Heart left ventricle (tissue), 16 donors: ENCODE measurements around the gene ZDHHC5. TPM values are rescaled to one million over a fixed set of nuclear protein-coding genes. Genes with fewer than 3 reads are reported as not detected.

Source experiments
- ATAC-seq, 4 donors: fragments of 200-7000 bp; cut with Tn5 transposase; one replicate each; pipeline ENCODE4 v1.9.1; 2020 to 2022; ENCODE audit warnings: moderate library complexity in 4 of 4, mild to moderate bottlenecking in 3 of 4, moderate number of reproducible peaks in 1 of 4
- DNase-seq, 5 donors: peaks; one replicate each; pipeline ENCODE4 v3.0.0-alpha.2; 2020
- H3K27ac ChIP-seq, 12 donors: fragments of 200-600 bp; sonication (generic) in 4 of 12; one replicate each; pipeline versions ENCODE4 v1.5.0 to v1.8.0; 2016 to 2022; ENCODE audit warnings: mild to moderate bottlenecking in 2 of 12
- H3K27me3 ChIP-seq, 9 donors: fragments of 200-600 bp; sonication (generic) in 2 of 9; one replicate each; pipeline versions ENCODE4 v1.5.1 to v1.8.0; 2016 to 2022; ENCODE audit warnings: mild to moderate bottlenecking in 3 of 9
- H3K36me3 ChIP-seq, 9 donors: fragments of 200-600 bp; sonication (generic) in 2 of 9; one replicate each; pipeline versions ENCODE4 v1.5.0 to v1.8.0; 2018 to 2022; ENCODE audit warnings: mild to moderate bottlenecking in 2 of 9
- H3K4me1 ChIP-seq, 12 donors: fragments of 200-600 bp; sonication (generic) in 4 of 12; one replicate each; pipeline versions ENCODE4 v1.5.0 to v1.8.0; 2016 to 2022; ENCODE audit warnings: mild to moderate bottlenecking in 3 of 12
- H3K4me3 ChIP-seq, 12 donors: fragments of 200-600 bp; sonication (generic) in 4 of 12; one replicate each; pipeline versions ENCODE4 v1.5.0 to v1.8.0; 2017 to 2022; ENCODE audit warnings: mild to moderate bottlenecking in 9 of 12, moderate library complexity in 4 of 12
- H3K9me3 ChIP-seq, 12 donors: fragments of 200-600 bp; sonication (generic) in 4 of 12; one replicate each; pipeline versions ENCODE4 v1.5.0 to v1.8.0; 2016 to 2022; ENCODE audit warnings: mild to moderate bottlenecking in 1 of 12
- POLR2A ChIP-seq, 2 donors: fragments of 450-650 bp; IDR thresholded peaks; one replicate each; pipeline ENCODE4 v1.6.1; 2017; ENCODE audit warnings: antibody characterized with exemption in 2 of 2, mild to moderate bottlenecking in 2 of 2, moderate library complexity in 2 of 2
- WGBS, 4 donors: extraction: QIAGEN DNeasy Blood & Tissue Kit in 2 of 4; methylation state at CpG; one replicate each; pipeline versions ENCODE4 v1.1.5 to v1.1.7; 2013 to 2018; 5-methylcytosine and 5-hydroxymethylcytosine counted together
- intact Hi-C, 10 donors: fragments of 100-400 bp; cut with DNase I; formaldehyde crosslinking; loops; one replicate each; pipeline versions ENCODE4 v1.11.1 to v1.14.2; 2022
- polyA plus RNA-seq, 2 donors: library from polyadenylated mRNA; stranded (reverse); fragments of 200-250 nt; gene quantifications; one replicate each; pipeline ENCODE4 v1.2.3, GENCODE V29; 2013
- total RNA-seq, 9 donors: library from RNA; depleted of rRNA in 2 of 9; stranded (reverse); fragments of >200 nt in 2 of 9; fragmentation: NEBNext Ultra II Directional in 3 of 9; extraction: Animal tissue kit (Norgen Biotek cat#: 25700) in 3 of 9; gene quantifications; one replicate each; pipeline versions ENCODE4 v1.1.0 to v1.2.4, GENCODE V29; 2016 to 2023
- TF ChIP-seq, protein P1 (sequence below), 12 donors: fragments of 200-600 bp; sonication (generic) in 4 of 12; IDR thresholded peaks; one replicate each; pipeline versions ENCODE4 v1.5.0 to v1.8.0; 2018 to 2022; ENCODE audit warnings: antibody characterized with exemption in 12 of 12, mild to moderate bottlenecking in 5 of 12
- donor health status: ischemic (EF 13 %, LVEDD 7.1; RV severe dilation, severe dysfunction).
- donor health status: healthy with polysubstance abuse.
- donor health status: DM: no; HTN: yes; CAD: no.
- donor health status: DM: no; HTN: no; CAD: no.
- donor health status: ischemic (EF 25% LVEDD 6.9; RV normal size, moderate dysfunction).
- donor health status: ischemic (EF 25% LVEDD 5.7; RV mildly dilated, moderate dysfunction).
- donor health status: healthy.
- donor health status: DM: yes; HTN: yes; CAD: no.
- donor health status: ischemic (EF 35%, LVEDD 5.7; RV mildly dilated, moderate dysfunction).
- donor health status: nonischemic (EF 11% LVEDD 7.7; RV severe dilation, severe dysfunction).
- donor health status: DM: yes; HTN: yes; CAD: no.
- donor health status: PGD.
- donor health status: ischemic (EF 29% LVEDD 5.4; RV normal size, mild dysfunction).
- donor health status: nonischemic (EF 23%, LVEDD 6.1; RV moderate dilation, normal function).

ZDHHC5 gene
- total and polyA plus RNA-seq, 11 donors, result 21.9 to 63.6 (median 45.7) TPM

DNA sequence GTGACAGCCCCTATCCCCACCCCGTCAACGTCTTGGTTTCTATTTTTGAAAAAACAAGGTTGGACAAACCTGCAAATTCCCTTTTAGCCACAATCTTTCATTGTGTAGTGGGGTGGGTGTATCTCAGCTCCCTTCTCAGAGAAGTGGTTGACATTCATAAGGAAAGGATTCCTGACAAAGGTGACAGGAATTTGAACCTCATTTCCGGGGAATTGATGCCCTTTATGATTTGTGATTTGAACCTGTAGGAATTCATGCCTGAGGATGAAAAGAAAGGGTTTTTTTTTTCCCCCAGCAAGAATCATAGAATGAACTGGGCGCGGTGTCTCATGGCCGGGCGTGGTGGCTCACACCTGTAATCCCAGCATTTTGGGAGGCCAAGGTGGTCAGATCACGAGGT, 32.7 kb upstream of the ZDHHC5 start:
- no peaks in the 10 kb centered on the region for H3K9me3 ChIP-seq
- TF ChIP-seq, protein P1, sequence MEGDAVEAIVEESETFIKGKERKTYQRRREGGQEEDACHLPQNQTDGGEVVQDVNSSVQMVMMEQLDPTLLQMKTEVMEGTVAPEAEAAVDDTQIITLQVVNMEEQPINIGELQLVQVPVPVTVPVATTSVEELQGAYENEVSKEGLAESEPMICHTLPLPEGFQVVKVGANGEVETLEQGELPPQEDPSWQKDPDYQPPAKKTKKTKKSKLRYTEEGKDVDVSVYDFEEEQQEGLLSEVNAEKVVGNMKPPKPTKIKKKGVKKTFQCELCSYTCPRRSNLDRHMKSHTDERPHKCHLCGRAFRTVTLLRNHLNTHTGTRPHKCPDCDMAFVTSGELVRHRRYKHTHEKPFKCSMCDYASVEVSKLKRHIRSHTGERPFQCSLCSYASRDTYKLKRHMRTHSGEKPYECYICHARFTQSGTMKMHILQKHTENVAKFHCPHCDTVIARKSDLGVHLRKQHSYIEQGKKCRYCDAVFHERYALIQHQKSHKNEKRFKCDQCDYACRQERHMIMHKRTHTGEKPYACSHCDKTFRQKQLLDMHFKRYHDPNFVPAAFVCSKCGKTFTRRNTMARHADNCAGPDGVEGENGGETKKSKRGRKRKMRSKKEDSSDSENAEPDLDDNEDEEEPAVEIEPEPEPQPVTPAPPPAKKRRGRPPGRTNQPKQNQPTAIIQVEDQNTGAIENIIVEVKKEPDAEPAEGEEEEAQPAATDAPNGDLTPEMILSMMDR (IDR thresholded peaks at IDR 0.05), result no peak
- TF ChIP-seq POLR2A (IDR thresholded peaks at IDR 0.05), result no peak
- H3K4me3 ChIP-seq, result no peak overlapping the region
- DNase-seq (no peak), ATAC-seq (no peak)
- intact Hi-C loops, result loop anchor here in 2 of 10 donors (5.0 kb wide), 2 partner anchors 38 to 178 kb away; partner anchors contain the start of gene SERPING1 (in 1 of the 2)
- H3K4me1 ChIP-seq, result peaks cover 0 to 24% (median 17%) of the 10 kb centered on the region in 12 donors
- no peaks in the 10 kb centered on the region for H3K36me3 ChIP-seq
- peaks cover 0 to 6% (median 0%) of the 10 kb centered on the region in 9 donors for H3K27me3 ChIP-seq
- WGBS, 4 donors, result 86 to 93% (median 90%) methylated on average over 8 of the region's 8 CpGs
- H3K27ac ChIP-seq, result no peak overlapping the region

DNA sequence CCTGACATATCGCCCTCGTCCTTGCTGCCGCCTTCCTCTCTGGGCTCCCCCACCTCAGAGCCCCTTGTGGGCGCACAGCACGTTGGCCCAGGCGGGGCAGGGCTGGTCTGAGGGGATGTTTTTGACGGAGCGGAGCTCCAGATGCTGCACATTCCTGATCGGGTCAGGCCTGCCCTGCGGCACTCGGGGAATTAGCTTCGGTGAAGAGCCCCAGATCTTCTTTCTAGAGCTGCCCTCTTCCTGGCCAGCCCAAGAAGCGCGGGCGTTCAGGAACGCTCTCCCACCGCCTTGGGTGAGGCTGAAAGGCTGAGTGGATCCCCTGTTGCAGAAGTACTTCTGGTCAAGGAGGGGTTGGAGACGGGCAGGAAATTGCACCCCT, 30.3 kb upstream of the ZDHHC5 start:
- Histone ChIP-seq H3K4me1 (peaks cover 0 to 33% (median 22%) of the 10 kb centered on the region in 12 donors), H3K36me3 (no peaks in the 10 kb centered on the region), H3K4me3 (peak overlapping the region; percentile 40 to 97 (median 86)), H3K27ac (peak overlapping the region in 7 of 12 donors; percentile 17 to 87 (median 81)), H3K9me3 (no peaks in the 10 kb centered on the region), H3K27me3 (peaks cover 0 to 6% (median 0%) of the 10 kb centered on the region in 9 donors)
- ATAC-seq, result peak in 2 of 4 donors; percentile 11 to 16
- DNase-seq, result no peak
- intact Hi-C loops, result loop anchor here in 3 of 10 donors (2.0 to 5.0 kb wide), 3 partner anchors 40 to 180 kb away; partner anchors contain the start of gene SERPING1 (in 1 of the 3)
- no peak for TF ChIP-seq POLR2A (IDR thresholded peaks at IDR 0.05)
- TF ChIP-seq, protein P1 (IDR thresholded peaks at IDR 0.05), result no peak
- WGBS, 4 donors, result 11 to 27% (median 18%) methylated on average over 13 to 18 of the region's 18 CpGs

DNA sequence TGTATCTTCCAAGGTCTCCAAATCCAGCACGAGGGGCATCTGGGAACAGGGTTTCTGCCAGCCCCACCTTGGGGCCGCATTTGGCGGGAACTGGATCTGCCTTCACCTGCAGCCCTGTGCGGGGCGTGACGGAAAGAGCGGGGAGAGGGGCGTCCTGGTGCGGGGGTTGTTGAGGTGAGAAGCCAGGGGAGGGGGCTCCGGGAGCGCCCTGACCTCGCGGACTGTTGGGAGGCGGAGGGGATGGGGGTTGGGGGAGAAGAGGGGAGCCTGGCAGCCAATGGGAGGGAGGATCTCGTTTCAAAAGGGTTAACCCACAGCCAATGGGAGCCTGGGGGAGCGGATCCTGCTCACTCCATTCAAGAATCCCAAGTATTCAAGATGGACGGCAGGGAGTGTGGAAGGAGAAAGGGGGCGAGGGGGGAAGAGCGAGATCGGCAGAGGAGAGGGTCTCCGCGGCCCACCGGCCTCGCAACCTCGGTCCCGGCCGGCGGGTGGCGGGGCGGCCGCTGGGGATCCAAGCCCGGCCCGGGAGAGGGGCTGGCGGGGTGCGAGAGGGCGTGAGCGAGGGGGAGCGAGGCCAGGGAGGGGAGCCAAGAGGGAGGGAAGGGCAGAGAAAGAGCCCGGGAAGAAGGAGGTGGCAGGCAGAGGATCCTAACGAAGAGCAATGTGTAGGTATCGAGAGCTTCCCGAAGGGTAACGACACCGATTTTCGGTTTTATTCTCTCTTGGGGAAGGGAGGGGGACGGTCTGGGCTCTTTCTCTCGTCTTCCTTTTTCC, 29.7 kb upstream of the ZDHHC5 start:
- DNase-seq (peak; percentile 76 to 80 (median 79)), ATAC-seq (peak; percentile 90 to 95 (median 92))
- TF ChIP-seq POLR2A (IDR thresholded peaks at IDR 0.05), result peak in 1 of 2 donors; percentile 37
- TF ChIP-seq, protein P1 (IDR thresholded peaks at IDR 0.05), result peak in 1 of 12 donors; percentile 3
- WGBS, 4 donors, result 0 to 1% (median 0%) methylated on average over 35 to 47 of the region's 47 CpGs
- Histone ChIP-seq H3K27ac (peak overlapping the region in 11 of 12 donors; percentile 17 to 87 (median 79)), H3K27me3 (peaks cover 0 to 6% (median 0%) of the 10 kb centered on the region in 9 donors), H3K36me3 (no peaks in the 10 kb centered on the region), H3K9me3 (no peaks in the 10 kb centered on the region), H3K4me3 (peak overlapping the region; percentile 40 to 97 (median 86)), H3K4me1 (peaks cover 0 to 33% (median 22%) of the 10 kb centered on the region in 12 donors)
- intact Hi-C loops, result loop anchor here in 3 of 10 donors (2.0 to 5.0 kb wide), 3 partner anchors 41 to 181 kb away; partner anchors contain the start of gene SERPING1 (in 1 of the 3)

DNA sequence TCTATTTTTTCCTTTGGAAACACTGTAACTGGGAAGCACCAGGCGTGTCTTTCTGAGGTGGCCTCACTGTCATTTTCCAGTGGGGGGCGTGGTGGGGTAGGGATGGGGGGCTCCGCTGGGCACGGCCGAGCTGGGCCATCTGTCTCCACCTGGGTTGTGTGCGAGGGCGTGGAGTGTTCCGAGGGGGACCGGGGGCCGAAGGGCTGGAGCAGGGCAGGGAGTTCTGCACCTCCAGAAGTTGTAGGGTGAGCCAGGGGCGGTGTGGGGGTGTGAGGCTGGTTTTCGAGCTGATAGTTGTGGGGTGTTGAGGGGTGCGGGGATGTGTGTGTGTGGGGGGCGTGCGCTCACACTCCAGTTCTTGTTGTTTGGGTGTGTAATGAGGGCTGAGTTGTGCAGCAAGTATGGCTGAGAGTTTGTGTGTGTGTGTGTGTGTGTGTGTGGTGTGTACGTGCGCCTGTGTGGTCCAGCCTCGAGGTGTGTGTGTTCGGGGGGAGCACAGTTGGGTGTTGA, 29.0 kb upstream of the ZDHHC5 start:
- no peaks in the 10 kb centered on the region for H3K9me3 ChIP-seq
- peak in 2 of 4 donors; percentile 7 to 9 for ATAC-seq
- TF ChIP-seq, protein P1 (IDR thresholded peaks at IDR 0.05), result no peak
- TF ChIP-seq POLR2A (IDR thresholded peaks at IDR 0.05), result no peak
- intact Hi-C loops, result loop anchor here in 3 of 10 donors (2.0 to 5.0 kb wide), 3 partner anchors 42 to 182 kb away; partner anchors contain the start of gene SERPING1 (in 1 of the 3)
- H3K4me3 ChIP-seq, result peak overlapping the region; percentile 40 to 97 (median 86)
- whole genome bisulfite sequencing, 4 donors, result 0 to 3% (median 2%) methylated on average over 16 to 19 of the region's 19 CpGs
- peak overlapping the region in 9 of 12 donors; percentile 65 to 87 (median 81) for H3K27ac ChIP-seq
- peaks cover 0 to 37% (median 22%) of the 10 kb centered on the region in 12 donors for H3K4me1 ChIP-seq
- peaks cover 0 to 6% (median 0%) of the 10 kb centered on the region in 9 donors for H3K27me3 ChIP-seq
- no peak for DNase-seq
- no peaks in the 10 kb centered on the region for H3K36me3 ChIP-seq
